Central memory CD8-positive, alpha-beta T cell (primary cell): ENCODE measurements around the gene BDKRB2.

Experiments
- ATAC-seq: fragments of 150-1000 bp; cut with Tn5 transposase; replicated peaks from 2 replicates; pipeline ENCODE4 v1.10.0; 2022; ENCODE audit warnings: mild to moderate bottlenecking, moderate FRiP score, moderate number of reproducible peaks; ENCODE audit not compliant: poor library complexity, severe bottlenecking; ENCODE audit errors: extremely low read depth
- DNase-seq, 2 donors: peaks; one replicate each; pipeline ENCODE4 v3.0.0; 2021; ENCODE audit warnings: low spot score in 2 of 2
- H3K27ac Mint-ChIP-seq: one replicate; pipeline ENCODE4 v1.8.0; 2022; ENCODE audit warnings: low read depth, mild to moderate bottlenecking, moderate library complexity, mixed read lengths
- H3K27me3 Mint-ChIP-seq: one replicate; pipeline ENCODE4 v1.8.0; 2022; ENCODE audit warnings: mixed read lengths
- H3K36me3 Mint-ChIP-seq: one replicate; pipeline ENCODE4 v1.8.0; 2022; ENCODE audit warnings: mild to moderate bottlenecking, moderate library complexity, mixed read lengths; ENCODE audit not compliant: insufficient read depth
- H3K4me1 Mint-ChIP-seq: one replicate; pipeline ENCODE4 v1.8.0; 2022; ENCODE audit warnings: mixed read lengths
- H3K4me3 Mint-ChIP-seq: one replicate; pipeline ENCODE4 v1.8.0; 2022; ENCODE audit warnings: mild to moderate bottlenecking, moderate library complexity, mixed read lengths
- H3K9me3 Mint-ChIP-seq: one replicate; pipeline ENCODE4 v1.8.0; 2022; ENCODE audit warnings: mixed read lengths

The BDKRB2 gene

GRCh38 chr14:96225745-96226151 is 21.1 kb downstream of the BDKRB2 start:
- no peak for DNase-seq
- Mint-ChIP-seq H3K4me1 (no peaks in the 10 kb centered on the region), H3K27ac (no peak overlapping the region), H3K36me3 (no peaks in the 10 kb centered on the region), H3K4me3 (no peak overlapping the region), H3K9me3 (no peaks in the 10 kb centered on the region), H3K27me3 (peaks cover 62% of the 10 kb centered on the region)
- ATAC-seq: no peak

- Mint-ChIP-seq H3K9me3 (no peaks in the 10 kb centered on the region), H3K4me3 (no peak overlapping the region), H3K27me3 (peaks cover 46% of the 10 kb centered on the region), H3K4me1 (no peaks in the 10 kb centered on the region), H3K27ac (no peak overlapping the region), H3K36me3 (no peaks in the 10 kb centered on the region)
- no peak for DNase-seq
- ATAC-seq: no peak
Observed at GRCh38 chr14:96227428-96227827, 22.8 kb downstream of the BDKRB2 start.

- Mint-ChIP-seq H3K4me1 (no peaks in the 10 kb centered on the region), H3K9me3 (no peaks in the 10 kb centered on the region), H3K4me3 (no peak overlapping the region), H3K36me3 (no peaks in the 10 kb centered on the region), H3K27ac (no peak overlapping the region), H3K27me3 (peaks cover 36% of the 10 kb centered on the region)
- no peak for DNase-seq
- no peak for ATAC-seq
Observed at GRCh38 chr14:96229315-96229714, 24.7 kb downstream of the BDKRB2 start.

GRCh38 chr14:96231056-96231455 is 26.4 kb downstream of the BDKRB2 start:
- no peak for ATAC-seq

GRCh38 chr14:96231526-96232130 is 27.0 kb downstream of the BDKRB2 start:
- H3K4me1 Mint-ChIP-seq: no peaks in the 10 kb centered on the region
- peaks cover 18% of the 10 kb centered on the region for H3K27me3 Mint-ChIP-seq

More at GRCh38 chr14:96231056-96231455, 26.4 kb downstream of the BDKRB2 start:
- H3K36me3 Mint-ChIP-seq: no peaks in the 10 kb centered on the region
- no peak overlapping the region for H3K4me3 Mint-ChIP-seq
- no peak for DNase-seq
- H3K27ac Mint-ChIP-seq: no peak overlapping the region
- no peaks in the 10 kb centered on the region for H3K4me1 Mint-ChIP-seq
- peaks cover 19% of the 10 kb centered on the region for H3K27me3 Mint-ChIP-seq
- H3K9me3 Mint-ChIP-seq: no peaks in the 10 kb centered on the region

GRCh38 chr14:96232506-96232905 is 27.9 kb downstream of the BDKRB2 start:
- Mint-ChIP-seq H3K27ac (no peak overlapping the region), H3K27me3 (peaks cover 18% of the 10 kb centered on the region), H3K4me3 (no peak overlapping the region), H3K4me1 (no peaks in the 10 kb centered on the region), H3K9me3 (no peaks in the 10 kb centered on the region), H3K36me3 (no peaks in the 10 kb centered on the region)
- DNase-seq (no peak), ATAC-seq (no peak)

More at GRCh38 chr14:96231526-96232130, 27.0 kb downstream of the BDKRB2 start:
- H3K36me3 Mint-ChIP-seq: no peaks in the 10 kb centered on the region
- no peak overlapping the region for H3K27ac Mint-ChIP-seq
- H3K4me3 Mint-ChIP-seq: no peak overlapping the region
- H3K9me3 Mint-ChIP-seq: no peaks in the 10 kb centered on the region
- DNase-seq: no peak
- ATAC-seq: no peak

GRCh38 chr14:96233661-96234060 is 29.0 kb downstream of the BDKRB2 start:
- DNase-seq (no peak), ATAC-seq (no peak)
- H3K4me3 Mint-ChIP-seq: no peak overlapping the region
- no peaks in the 10 kb centered on the region for H3K9me3 Mint-ChIP-seq
- peaks cover 9% of the 10 kb centered on the region for H3K27me3 Mint-ChIP-seq
- H3K36me3 Mint-ChIP-seq: no peaks in the 10 kb centered on the region
- H3K4me1 Mint-ChIP-seq: no peaks in the 10 kb centered on the region
- no peak overlapping the region for H3K27ac Mint-ChIP-seq

- no peaks in the 10 kb centered on the region for H3K9me3 Mint-ChIP-seq
- no peak for DNase-seq
- no peak for ATAC-seq
- H3K27me3 Mint-ChIP-seq: no peaks in the 10 kb centered on the region
- no peaks in the 10 kb centered on the region for H3K36me3 Mint-ChIP-seq
- H3K27ac Mint-ChIP-seq: no peak overlapping the region
- no peak overlapping the region for H3K4me3 Mint-ChIP-seq
- H3K4me1 Mint-ChIP-seq: no peaks in the 10 kb centered on the region
Observed at GRCh38 chr14:96235426-96235825, 30.8 kb downstream of the BDKRB2 start.

- Mint-ChIP-seq H3K9me3 (no peaks in the 10 kb centered on the region), H3K4me3 (no peak overlapping the region), H3K36me3 (no peaks in the 10 kb centered on the region), H3K27me3 (no peaks in the 10 kb centered on the region), H3K4me1 (no peaks in the 10 kb centered on the region), H3K27ac (no peak overlapping the region)
- DNase-seq: no peak
- no peak for ATAC-seq
Observed at GRCh38 chr14:96237641-96238040, 33.0 kb downstream of the BDKRB2 start.

- Mint-ChIP-seq H3K36me3 (no peaks in the 10 kb centered on the region), H3K27ac (no peak overlapping the region), H3K4me1 (no peaks in the 10 kb centered on the region), H3K27me3 (no peaks in the 10 kb centered on the region), H3K4me3 (no peak overlapping the region), H3K9me3 (no peaks in the 10 kb centered on the region)
- no peak for ATAC-seq
- DNase-seq: no peak
Observed at GRCh38 chr14:96238676-96239265, 34.1 kb downstream of the BDKRB2 start.

GRCh38 chr14:96239711-96240141 is 35.1 kb downstream of the BDKRB2 start:
- H3K4me3 Mint-ChIP-seq: no peak overlapping the region
- no peaks in the 10 kb centered on the region for H3K36me3 Mint-ChIP-seq
- no peaks in the 10 kb centered on the region for H3K4me1 Mint-ChIP-seq

GRCh38 chr14:96240641-96241040 is 36.0 kb downstream of the BDKRB2 start:
- Mint-ChIP-seq H3K4me1 (no peaks in the 10 kb centered on the region), H3K4me3 (no peak overlapping the region), H3K36me3 (no peaks in the 10 kb centered on the region), H3K27ac (no peak overlapping the region), H3K9me3 (no peaks in the 10 kb centered on the region), H3K27me3 (peaks cover 11% of the 10 kb centered on the region)
- ATAC-seq: no peak
- no peak for DNase-seq

More at GRCh38 chr14:96239711-96240141, 35.1 kb downstream of the BDKRB2 start:
- ATAC-seq (no peak), DNase-seq (no peak)
- no peaks in the 10 kb centered on the region for H3K9me3 Mint-ChIP-seq
- no peak overlapping the region for H3K27ac Mint-ChIP-seq
- peaks cover 2% of the 10 kb centered on the region for H3K27me3 Mint-ChIP-seq

GRCh38 chr14:96242126-96242525 is 37.5 kb downstream of the BDKRB2 start:
- no peaks in the 10 kb centered on the region for H3K36me3 Mint-ChIP-seq
- DNase-seq: no peak
- ATAC-seq: no peak
- peaks cover 25% of the 10 kb centered on the region for H3K27me3 Mint-ChIP-seq
- no peak overlapping the region for H3K4me3 Mint-ChIP-seq
- H3K9me3 Mint-ChIP-seq: no peaks in the 10 kb centered on the region
- H3K27ac Mint-ChIP-seq: no peak overlapping the region
- no peaks in the 10 kb centered on the region for H3K4me1 Mint-ChIP-seq
